ENCODE data around the gene PRRT3. TPM values are rescaled to one million over a fixed set of nuclear protein-coding genes. Genes with fewer than 3 reads are reported as not detected.

The PRRT3 gene
- total and polyA plus RNA-seq, 2 of the 13 experiments (the other 11 are each of a cell fraction or from before 2014, with no cell fraction given), result 0.22 to 0.44 TPM

DNA sequence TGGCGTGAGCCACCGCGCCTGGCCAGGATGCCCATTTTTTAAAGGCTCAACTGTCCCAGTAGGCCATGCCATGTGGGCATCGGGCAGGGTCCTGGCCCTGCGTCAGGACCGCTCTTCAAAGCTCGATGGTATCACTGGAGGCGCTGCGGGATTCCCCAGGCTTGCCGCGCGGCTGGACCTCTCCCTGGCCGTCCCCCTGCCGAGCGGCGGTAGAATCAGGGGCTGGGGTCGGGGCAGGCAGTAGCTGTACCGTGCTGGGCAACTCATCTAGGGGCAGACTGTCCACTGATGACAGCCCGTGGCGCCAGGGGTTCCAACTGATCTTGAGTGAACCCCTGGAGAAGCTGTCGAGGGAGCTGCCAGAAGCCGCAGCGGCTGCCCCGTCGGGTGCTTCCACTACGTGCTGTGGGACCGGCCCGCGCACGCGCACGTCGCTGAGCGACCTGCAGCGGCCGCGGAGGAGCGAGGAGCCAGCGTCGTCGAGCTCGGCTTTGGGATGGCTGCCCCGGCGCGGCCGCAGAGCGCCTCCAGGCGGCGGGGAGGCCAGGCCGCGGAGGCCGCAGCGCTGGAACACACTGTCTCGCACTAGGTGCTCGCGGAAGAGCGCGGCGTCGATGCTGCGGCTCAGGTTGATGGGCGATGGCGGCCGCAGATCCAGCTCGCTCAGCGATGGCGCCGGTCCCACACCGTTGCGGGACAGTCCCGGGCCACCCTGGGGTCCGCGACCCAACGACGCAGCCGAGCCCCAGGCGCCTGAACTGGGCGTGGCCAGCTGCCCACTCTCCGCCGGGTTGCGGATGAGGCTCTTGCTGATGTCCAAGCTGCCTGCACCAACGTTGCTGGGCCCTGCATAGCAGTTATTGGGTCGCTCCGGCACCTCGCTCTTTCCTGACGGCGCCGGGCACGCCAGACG lies 5.8 kb downstream of the PRRT3 start (continued):
- TF ChIP-seq HDAC2 (CRISPR knock-in tag; IDR thresholded peaks at IDR 0.05) (peak; percentile 36; the same call in 1 of the 2 replicates), ZNF484 (CRISPR knock-in tag; IDR thresholded peaks at IDR 0.05; ENCODE audit: borderline replicate concordance, low read depth) (no peak), DNMT3B (CRISPR knock-in tag; conservative IDR thresholded peaks at IDR 0.05) (0 out of 2 replicates have a peak, but pooled peaks have one; percentile 70), MLXIP (CRISPR knock-in tag; IDR thresholded peaks at IDR 0.05; ENCODE audit: borderline replicate concordance) (no peak), STAG1 (CRISPR knock-in tag; IDR thresholded peaks at IDR 0.05) (peak; percentile 84), ZNF383 (CRISPR knock-in tag; IDR thresholded peaks at IDR 0.05; ENCODE audit: borderline replicate concordance) (no peak), ZNF777 (CRISPR knock-in tag; IDR thresholded peaks at IDR 0.05) (peak; percentile 100), CCDC6 (CRISPR knock-in tag; IDR thresholded peaks at IDR 0.05) (peak; percentile 90), ZNF546 (CRISPR knock-in tag; conservative IDR thresholded peaks at IDR 0.05) (peak; percentile 36; the same call in 1 of the 2 replicates), ZNF225 (CRISPR knock-in tag; IDR thresholded peaks at IDR 0.05) (0 out of 2 replicates have a peak, but pooled peaks have one; percentile 19), NFE2L1 (CRISPR knock-in tag; IDR thresholded peaks at IDR 0.05; ENCODE audit: borderline replicate concordance) (peak; percentile 7; the same call in 1 of the 2 replicates), FOXC1 (CRISPR knock-in tag; IDR thresholded peaks at IDR 0.05; ENCODE audit: borderline replicate concordance) (peak; percentile 95), ZFYVE20 (CRISPR knock-in tag; IDR thresholded peaks at IDR 0.05; ENCODE audit: borderline replicate concordance, low read depth) (no peak), ZNF672 (CRISPR knock-in tag; IDR thresholded peaks at IDR 0.05) (peak; percentile 86; the same call in 1 of the 2 replicates), HNRNPK (IDR thresholded peaks at IDR 0.05; ENCODE audit: low read depth, low read length, poor library complexity, severe bottlenecking) (peak; percentile 42), ZNF891 (CRISPR knock-in tag; IDR thresholded peaks at IDR 0.05) (peak; percentile 15; the same call in 1 of the 2 replicates), PRDM15 (CRISPR knock-in tag; IDR thresholded peaks at IDR 0.05) (no peak), ZNF773 (CRISPR knock-in tag; IDR thresholded peaks at IDR 0.05; ENCODE audit: borderline replicate concordance) (no peak; the same call in 1 of the 2 replicates), PCBP1 (IDR thresholded peaks at IDR 0.05; ENCODE audit: borderline replicate concordance, low read depth, low read length) (no peak), ZNF616 (CRISPR knock-in tag; IDR thresholded peaks at IDR 0.05; ENCODE audit: low read depth) (peak; percentile 76)
- TF ChIP-seq, protein P1, sequence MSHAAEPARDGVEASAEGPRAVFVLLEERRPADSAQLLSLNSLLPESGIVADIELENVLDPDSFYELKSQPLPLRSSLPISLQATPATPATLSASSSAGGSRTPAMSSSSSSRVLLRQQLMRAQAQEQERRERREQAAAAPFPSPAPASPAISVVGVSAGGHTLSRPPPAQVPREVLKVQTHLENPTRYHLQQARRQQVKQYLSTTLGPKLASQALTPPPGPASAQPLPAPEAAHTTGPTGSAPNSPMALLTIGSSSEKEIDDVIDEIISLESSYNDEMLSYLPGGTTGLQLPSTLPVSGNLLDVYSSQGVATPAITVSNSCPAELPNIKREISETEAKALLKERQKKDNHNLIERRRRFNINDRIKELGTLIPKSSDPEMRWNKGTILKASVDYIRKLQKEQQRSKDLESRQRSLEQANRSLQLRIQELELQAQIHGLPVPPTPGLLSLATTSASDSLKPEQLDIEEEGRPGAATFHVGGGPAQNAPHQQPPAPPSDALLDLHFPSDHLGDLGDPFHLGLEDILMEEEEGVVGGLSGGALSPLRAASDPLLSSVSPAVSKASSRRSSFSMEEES (CRISPR knock-in tag; IDR thresholded peaks at IDR 0.05), result peak; percentile 24; the same call in 1 of the 2 replicates

Data from HepG2 (cell line).